Measurements from ENCODE around the gene REEP1. TPM values are rescaled to one million over a fixed set of nuclear protein-coding genes. Genes with fewer than 3 reads are reported as not detected.

Gene REEP1
- total and polyA plus RNA-seq, 2 of the 8 experiments (the other 6 are each of a cell fraction or from before 2014, with no cell fraction given): 0.74 to 1.5 TPM

DNA sequence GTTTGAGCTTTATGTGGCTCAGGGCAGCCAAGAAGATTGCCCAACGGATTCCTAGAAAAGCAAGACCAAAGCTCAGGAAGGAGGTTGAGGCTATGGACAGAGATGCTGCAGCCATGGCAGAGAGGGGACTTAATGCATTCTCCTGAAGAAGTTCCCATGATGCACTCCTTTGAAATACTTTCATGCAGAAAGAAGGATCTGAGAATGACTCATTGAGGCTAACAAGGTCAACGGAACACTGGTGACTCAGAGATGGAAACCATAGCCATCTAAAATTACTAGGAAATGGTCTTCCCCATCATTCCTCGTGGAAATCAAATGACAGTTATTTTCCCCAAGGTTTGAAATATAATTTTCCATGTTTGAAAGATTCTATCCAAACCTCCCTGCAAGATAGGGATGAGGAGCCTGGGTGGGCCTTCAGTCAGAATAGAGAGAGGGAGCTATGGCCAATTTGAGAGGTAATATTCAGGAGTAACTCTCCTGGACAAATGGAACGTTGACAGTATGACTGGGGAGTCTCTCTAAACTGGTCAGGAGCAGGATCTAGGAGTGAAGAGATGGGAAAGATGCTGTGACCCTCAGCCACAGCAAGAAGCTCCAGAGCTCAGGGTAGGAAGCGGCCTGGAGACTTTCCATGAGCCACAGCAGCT lies 63.0 kb downstream of the REEP1 start:
- ChIA-PET CTCF (ENCODE audit: partially characterized antibody) (interaction anchor here (1.2 kb wide), 1 partner anchor 51 kb away, joined by 3 read pairs; no protein-coding TSS in a partner anchor), POLR2A (ENCODE audit: partially characterized antibody) (no interaction called here)
- no peak overlapping the region for H3K56ac ChIP-seq (replicated peaks; ENCODE audit: insufficient read length, low read depth, low read length)
- no peak overlapping the region for H3K18ac ChIP-seq (ENCODE audit: extremely low read depth, low read length)
- no peak overlapping the region for H2AK5ac ChIP-seq (ENCODE audit: low read depth, low read length)
- no peak overlapping the region for H3K4me2 ChIP-seq (ENCODE audit: insufficient read depth in 1 of 2, low read depth in 2 of 2, low read length in 2 of 2)
- no peak overlapping the region for H3K9ac ChIP-seq (replicated peaks in 1 of 4; ENCODE audit: extremely low read depth in 1 of 4, low read depth in 3 of 4, low read length in 3 of 4)
- H3K36me3 ChIP-seq (ENCODE audit: control insufficient read depth in 2 of 4, insufficient read depth in 4 of 4, low read length in 3 of 4): no peaks in the 10 kb centered on the region
- DNase-seq (ENCODE audit: low read depth in 1 of 2, low spot score in 2 of 2) (peak in 1 of 2 experiments; percentile 10), FAIRE-seq (no peak)
- 89% methylated on average over 5 of the region's 5 CpGs; no CpG with 5 or more reads in 1 of the 2 experiments for WGBS, 2 experiments (ENCODE audit: extremely low coverage in 1 of 2, insufficient coverage in 1 of 2, insufficient read length in 1 of 2, insufficient replicate concordance in 2 of 2, low coverage in 1 of 2, low lambda C conversion rate in 2 of 2, missing lambda C conversion rate in 1 of 2)
- H3K79me1 ChIP-seq (ENCODE audit: low read depth, low read length): no peaks in the 10 kb centered on the region
- no peak overlapping the region for H3K4ac ChIP-seq (replicated peaks; ENCODE audit: insufficient read length, low read depth, low read length)
- H3K4me1 ChIP-seq (replicated peaks in 1 of 4; ENCODE audit: control insufficient read depth in 3 of 4, insufficient read depth in 4 of 4, low read length in 3 of 4): peaks cover 0 to 5% (median 0%) of the 10 kb centered on the region in 4 experiments; a peak in 2 of 7 replicates
- no peaks in the 10 kb centered on the region for H4K20me1 ChIP-seq (replicated peaks in 1 of 2; ENCODE audit: control insufficient read depth in 1 of 2, insufficient read depth in 2 of 2, low read length in 2 of 2)
- peaks cover 3 to 11% of the 10 kb centered on the region in 2 experiments; a peak in 3 of 4 replicates for H3K9me3 ChIP-seq (ENCODE audit: insufficient read depth in 2 of 2, low read depth in 1 of 2, low read length in 1 of 2)
- no peaks in the 10 kb centered on the region for H3K79me2 ChIP-seq (ENCODE audit: control insufficient read depth in 1 of 2, insufficient read depth in 2 of 2, low read length in 2 of 2)
- H3K23ac ChIP-seq (ENCODE audit: insufficient read length): no peak overlapping the region
- no peak overlapping the region for H2BK15ac ChIP-seq (ENCODE audit: low read length)
- no peak overlapping the region for H3K14ac ChIP-seq (ENCODE audit: insufficient read length)
- no peak overlapping the region for H2AFZ ChIP-seq (ENCODE audit: low read length)
- no peak overlapping the region for H2BK12ac ChIP-seq (ENCODE audit: low read depth, low read length)
- H2BK20ac ChIP-seq (ENCODE audit: low read length): no peak overlapping the region
- H2BK5ac ChIP-seq (ENCODE audit: low read depth, low read length): no peak overlapping the region
- H3K4me3 ChIP-seq (ENCODE audit: extremely low read depth in 1 of 4, insufficient read depth in 2 of 4, low read depth in 3 of 4, low read length in 4 of 4): no peak overlapping the region
- no peak overlapping the region for H4K5ac ChIP-seq (ENCODE audit: insufficient read length, low read depth, low read length)
- H3K23me2 ChIP-seq (ENCODE audit: low read depth, low read length): no peaks in the 10 kb centered on the region
- H3K27me3 ChIP-seq (replicated peaks in 1 of 4; ENCODE audit: control insufficient read depth in 3 of 4, extremely low read depth in 1 of 4, insufficient read depth in 3 of 4, low read length in 3 of 4): no peaks in the 10 kb centered on the region
- no peak overlapping the region for H4K91ac ChIP-seq (replicated peaks; ENCODE audit: insufficient read length, low read length)
- no peak overlapping the region for H4K8ac ChIP-seq (ENCODE audit: extremely low read depth, insufficient read depth, low read length)
- H2BK120ac ChIP-seq (replicated peaks; ENCODE audit: low read depth, low read length): no peak overlapping the region
- H3K27ac ChIP-seq (ENCODE audit: low read depth, low read length): no peak overlapping the region
- TF ChIP-seq MAFK (IDR thresholded peaks at IDR 0.05; ENCODE audit: low read depth, low read length) (no peak), YY1 (IDR thresholded peaks at IDR 0.05; ENCODE audit: low read depth, low read length) (no peak), SIRT6 (IDR thresholded peaks at IDR 0.05; ENCODE audit: low read length) (no peak), PHF8 (conservative IDR thresholded peaks at IDR 0.05; ENCODE audit: low read depth, low read length) (no peak), CTBP2 (IDR thresholded peaks at IDR 0.05; ENCODE audit: borderline replicate concordance, insufficient read depth, insufficient read length, low read length) (no peak), EGR1 (IDR thresholded peaks at IDR 0.05; ENCODE audit: borderline replicate concordance, low read depth, low read length) (no peak), EZH2 (IDR thresholded peaks at IDR 0.05; ENCODE audit: low read depth, low read length, severe bottlenecking) (no peak), FOSL1 (IDR thresholded peaks at IDR 0.05; ENCODE audit: insufficient read depth, low read depth, low read length) (no peak), TAF7 (optimal IDR thresholded peaks at IDR 0.05; ENCODE audit: borderline replicate concordance, low read depth, low read length) (no peak), CBX5 (IDR thresholded peaks at IDR 0.05; ENCODE audit: low read depth, low read length) (no peak), NRF1 (IDR thresholded peaks at IDR 0.05; ENCODE audit: low read depth, low read length) (no peak), JUND (IDR thresholded peaks at IDR 0.05; ENCODE audit: low read length) (no peak), GABPA (IDR thresholded peaks at IDR 0.05; ENCODE audit: borderline replicate concordance, insufficient read depth, low read length) (no peak), KDM1A (IDR thresholded peaks at IDR 0.05; ENCODE audit: borderline replicate concordance, low read length) (no peak)

All from H1 (cell line).